HG02981 (cell line): ENCODE measurements around the gene COL4A1.

Experiments used
- ATAC-seq: cut with Tn5 transposase; IDR thresholded peaks from one replicate; pipeline ENCODE4 v1.9.1; 2021; ENCODE audit warnings: mild to moderate bottlenecking, moderate library complexity; ENCODE audit not compliant: unreplicated experiment

COL4A1 gene

DNA sequence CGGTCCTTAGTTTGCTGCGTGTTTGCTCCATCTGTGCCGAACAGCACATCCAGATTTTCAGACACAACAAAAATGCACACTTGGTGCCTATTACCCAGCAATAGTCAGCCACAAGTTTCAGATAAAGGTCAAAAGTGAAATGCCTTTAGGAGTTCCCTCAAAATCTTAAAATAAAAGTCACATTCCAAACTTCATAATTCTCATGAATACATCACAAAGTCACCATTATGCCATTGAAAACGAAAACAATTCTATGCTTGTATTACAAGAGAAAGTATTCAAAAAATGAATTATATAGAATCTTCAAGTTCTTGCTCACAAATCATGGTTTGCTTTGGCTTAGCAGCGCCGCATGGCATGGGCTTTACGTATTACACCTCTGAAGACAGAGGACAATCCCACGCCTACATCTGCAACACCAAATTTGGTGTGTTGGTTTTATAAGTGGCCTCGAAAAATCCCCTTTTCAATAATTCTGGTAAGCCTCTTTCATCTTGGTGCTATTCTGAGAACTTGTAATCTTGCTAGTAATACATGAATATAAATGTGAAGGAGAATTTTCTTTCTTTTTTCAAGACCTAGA lies 26.6 kb downstream of the COL4A1 start:
- ATAC-seq: no peak

GRCh38 chr13:110279684-110280083 lies 27.3 kb downstream of the COL4A1 start:
- ATAC-seq: no peak

DNA sequence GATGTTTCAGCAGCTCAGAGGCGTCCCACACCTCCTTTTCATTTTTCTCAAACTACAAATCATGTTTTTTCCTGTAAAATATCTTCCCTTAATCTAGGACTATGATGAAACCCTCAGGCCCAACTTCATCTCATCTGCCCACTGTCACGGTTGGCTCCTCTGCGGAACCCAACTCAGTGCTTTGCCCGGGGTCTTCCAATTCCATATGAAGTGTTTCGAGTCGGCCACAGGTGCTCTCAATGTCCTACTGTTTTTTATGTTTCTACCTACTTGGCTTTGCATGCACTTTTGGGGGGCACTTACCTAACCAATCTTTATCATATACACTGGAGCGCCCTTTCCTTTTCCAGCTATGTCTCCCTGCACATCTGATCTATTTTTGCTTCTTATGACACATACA lies 28.1 kb downstream of the COL4A1 start:
- no peak for ATAC-seq

GRCh38 chr13:110277357-110277975 lies 29.5 kb downstream of the COL4A1 start:
- no peak for ATAC-seq

- ATAC-seq: no peak
These were observed 30.4 kb downstream of the COL4A1 start for GRCh38 chr13:110276553-110276950.

GRCh38 chr13:110275931-110276552 lies 30.9 kb downstream of the COL4A1 start:
- ATAC-seq: no peak

GRCh38 chr13:110274687-110275086 lies 32.3 kb downstream of the COL4A1 start:
- no peak for ATAC-seq

GRCh38 chr13:110273254-110273653 lies 33.7 kb downstream of the COL4A1 start:
- no peak for ATAC-seq

DNA sequence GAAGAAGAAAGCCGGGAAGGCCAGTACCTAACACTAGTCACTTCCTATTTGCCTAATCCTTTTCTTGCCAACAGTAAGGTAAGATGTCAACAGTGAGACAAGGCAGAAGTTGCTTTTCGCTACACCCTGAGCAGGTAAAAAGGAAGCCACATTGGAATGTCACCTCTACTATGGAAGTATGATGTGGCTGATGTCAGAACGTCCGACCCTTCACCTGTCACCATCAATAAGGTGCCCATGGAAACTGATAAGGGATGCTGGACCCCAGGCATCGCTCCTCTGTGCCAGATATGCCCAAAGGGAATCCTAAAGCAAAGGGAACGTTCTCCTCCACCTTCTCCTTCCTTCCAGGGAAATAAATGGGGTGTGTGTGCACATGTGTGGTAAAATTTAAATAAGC lies 34.3 kb downstream of the COL4A1 start:
- ATAC-seq: no peak

DNA sequence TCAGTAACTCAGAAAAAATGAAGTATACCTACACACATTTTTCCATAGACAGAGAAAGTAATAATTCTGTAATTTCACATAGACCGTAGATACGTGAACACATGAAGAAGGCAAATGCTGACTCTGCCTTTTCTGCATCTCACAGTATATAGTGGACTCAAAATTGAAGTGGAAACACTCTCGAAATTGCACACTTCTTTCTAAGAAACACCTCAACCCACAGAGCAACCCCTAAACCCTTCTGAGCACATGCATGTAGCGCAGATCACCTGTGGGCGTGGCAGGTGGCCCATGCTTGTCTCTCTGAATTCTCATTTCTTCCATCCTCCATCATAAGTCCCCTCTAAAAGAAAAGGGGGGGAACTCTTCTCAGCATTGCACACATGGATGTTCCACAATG lies 34.7 kb downstream of the COL4A1 start:
- no peak for ATAC-seq

DNA sequence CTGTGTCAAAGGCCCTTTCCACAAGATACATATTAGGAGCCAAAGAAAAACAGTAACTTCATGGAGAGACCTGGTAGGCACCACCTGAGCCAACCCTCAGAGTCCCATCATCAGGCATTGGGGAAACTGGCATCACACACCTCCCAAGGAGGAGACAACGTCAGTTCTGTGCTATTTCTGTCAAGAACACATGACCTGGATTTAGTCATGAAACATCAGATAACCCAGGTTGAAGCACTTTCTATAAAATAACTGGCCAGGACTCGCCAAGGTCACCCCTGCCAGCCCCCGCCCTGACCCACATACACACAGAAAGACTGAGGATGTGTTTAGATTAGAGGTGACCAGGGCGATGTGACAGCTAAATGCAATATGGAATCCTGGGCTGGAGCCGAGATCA lies 35.6 kb downstream of the COL4A1 start:
- ATAC-seq: no peak

- no peak for ATAC-seq
These were observed 36.5 kb downstream of the COL4A1 start for GRCh38 chr13:110270507-110270906.

- ATAC-seq: no peak
These were observed 37.3 kb downstream of the COL4A1 start for GRCh38 chr13:110269509-110270185.

DNA sequence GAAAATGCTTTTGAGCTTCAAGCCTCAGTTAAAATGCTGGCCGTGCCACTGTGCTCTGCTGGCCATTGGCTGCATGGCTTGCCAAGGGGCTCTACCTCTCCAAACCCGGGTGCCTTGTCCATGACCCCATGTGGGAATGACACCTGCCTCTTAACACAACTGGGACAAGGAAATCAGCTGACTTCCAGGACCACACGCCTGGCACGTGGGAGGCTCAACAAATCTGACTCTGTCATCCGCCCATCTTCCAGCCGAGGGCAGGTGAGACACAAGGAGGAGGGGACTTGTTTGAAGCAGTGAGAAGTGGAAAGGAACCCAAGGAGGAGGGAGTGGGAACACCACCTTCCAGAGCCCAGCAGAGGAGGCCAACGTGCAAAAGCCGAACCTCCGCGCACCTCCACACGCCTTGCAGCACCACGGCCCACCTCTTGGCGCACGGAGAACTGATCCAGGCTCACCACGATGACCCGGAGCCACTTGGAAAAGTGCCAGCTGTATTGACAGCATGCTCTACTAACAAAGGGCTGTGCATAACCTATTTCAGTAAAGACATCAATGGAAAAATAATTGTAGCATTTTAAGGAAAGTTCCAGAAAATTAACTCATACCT lies 38.3 kb downstream of the COL4A1 start:
- no peak for ATAC-seq

DNA sequence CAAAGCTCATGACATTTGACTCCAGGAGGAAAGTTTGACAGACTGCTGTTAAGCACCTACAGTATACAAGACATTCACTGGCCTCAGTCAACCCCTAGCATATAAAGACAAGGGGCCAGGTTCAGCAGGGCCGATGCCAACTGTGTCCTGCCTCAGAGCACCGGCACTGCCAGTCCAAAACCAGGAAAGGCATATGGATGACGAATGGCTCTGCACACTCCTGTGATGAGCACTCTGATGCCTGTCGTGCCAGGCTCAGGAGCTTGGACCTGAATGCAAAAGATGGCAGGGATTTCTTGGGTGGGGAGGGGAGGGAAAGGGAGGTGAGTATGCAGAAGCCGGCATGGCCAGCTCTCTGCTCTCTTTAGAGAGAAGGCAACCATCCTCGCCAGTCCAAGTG lies 38.9 kb downstream of the COL4A1 start:
- ATAC-seq: no peak

- ATAC-seq: no peak
These were observed 40.0 kb downstream of the COL4A1 start for GRCh38 chr13:110266983-110267382.

- no peak for ATAC-seq
These were observed 40.5 kb downstream of the COL4A1 start for GRCh38 chr13:110266431-110266809.

- no peak for ATAC-seq
These were observed 41.1 kb downstream of the COL4A1 start for GRCh38 chr13:110265682-110266430.

GRCh38 chr13:110265341-110265681 lies 41.6 kb downstream of the COL4A1 start:
- no peak for ATAC-seq

DNA sequence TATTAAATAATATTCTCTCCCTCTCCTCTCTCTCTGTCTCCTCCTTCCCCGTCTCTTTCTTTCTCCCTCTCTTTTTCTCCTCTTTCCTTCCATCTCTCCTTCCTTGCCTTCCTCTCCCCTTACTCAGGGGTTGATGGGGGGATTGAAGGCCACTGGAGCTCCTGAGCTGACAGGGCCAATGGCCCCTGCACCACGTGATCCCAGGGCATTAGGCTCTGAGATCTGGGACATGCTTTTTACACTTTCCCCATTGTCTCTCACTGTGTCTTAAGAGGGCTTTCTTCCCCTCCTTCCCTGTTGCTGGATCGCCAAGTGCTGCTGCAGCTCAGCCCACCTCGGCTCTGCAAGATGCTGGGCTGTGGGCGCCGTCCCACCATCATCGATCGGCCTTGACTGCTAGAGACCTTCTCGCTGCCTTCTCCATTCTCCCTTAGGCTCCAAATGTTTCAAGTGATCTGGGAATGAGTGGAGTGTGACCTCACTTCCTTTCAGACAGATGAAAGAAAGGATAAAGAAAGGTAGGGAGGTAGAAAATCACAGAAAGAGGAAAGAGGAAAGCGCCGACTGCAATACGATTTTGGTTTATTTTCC lies 42.2 kb downstream of the COL4A1 start:
- ATAC-seq: no peak

DNA sequence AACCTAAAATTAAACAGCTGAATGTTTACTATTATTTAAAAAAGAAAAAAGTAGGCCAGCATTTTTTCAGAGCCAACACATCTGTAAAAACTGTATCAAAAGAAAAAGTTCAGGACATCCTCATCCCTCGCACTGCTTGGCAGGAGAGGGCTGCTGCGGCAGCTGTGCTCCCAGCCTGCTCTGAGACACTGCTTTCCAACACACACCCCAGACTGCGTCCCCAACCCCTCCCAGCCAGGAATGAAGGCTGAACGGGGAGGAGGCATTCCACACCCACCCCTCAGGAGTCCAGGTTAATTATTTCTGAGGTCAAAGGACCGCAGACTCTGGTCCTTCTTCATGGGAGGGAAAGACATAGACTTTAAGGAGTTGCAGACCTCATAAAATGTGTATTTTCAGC lies 43.1 kb downstream of the COL4A1 start:
- ATAC-seq: no peak
